Measurements from ENCODE around the gene KRTAP9-3.

DNA sequence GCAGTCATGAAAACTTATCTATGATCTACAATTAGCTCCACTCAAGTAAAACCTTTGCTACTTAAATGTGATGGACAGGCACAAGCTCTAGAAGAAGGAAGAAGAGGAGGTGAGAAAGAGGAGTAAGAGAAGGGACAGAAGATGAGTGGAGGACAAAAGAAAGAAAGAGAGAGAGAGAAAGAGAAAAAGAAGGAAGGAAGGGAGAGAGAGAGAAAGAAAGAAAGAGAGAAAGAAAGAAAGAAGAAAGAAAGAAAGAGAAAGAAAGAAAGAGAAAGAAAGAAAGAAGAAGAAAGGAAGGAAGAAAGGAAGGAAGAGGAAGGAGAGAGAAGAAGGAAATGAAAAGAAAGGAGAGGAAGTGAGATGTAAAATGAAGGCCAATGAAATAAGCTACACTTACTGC lies 2.2 kb upstream of the KRTAP9-3 start:
- TF ChIP-seq, protein P1, sequence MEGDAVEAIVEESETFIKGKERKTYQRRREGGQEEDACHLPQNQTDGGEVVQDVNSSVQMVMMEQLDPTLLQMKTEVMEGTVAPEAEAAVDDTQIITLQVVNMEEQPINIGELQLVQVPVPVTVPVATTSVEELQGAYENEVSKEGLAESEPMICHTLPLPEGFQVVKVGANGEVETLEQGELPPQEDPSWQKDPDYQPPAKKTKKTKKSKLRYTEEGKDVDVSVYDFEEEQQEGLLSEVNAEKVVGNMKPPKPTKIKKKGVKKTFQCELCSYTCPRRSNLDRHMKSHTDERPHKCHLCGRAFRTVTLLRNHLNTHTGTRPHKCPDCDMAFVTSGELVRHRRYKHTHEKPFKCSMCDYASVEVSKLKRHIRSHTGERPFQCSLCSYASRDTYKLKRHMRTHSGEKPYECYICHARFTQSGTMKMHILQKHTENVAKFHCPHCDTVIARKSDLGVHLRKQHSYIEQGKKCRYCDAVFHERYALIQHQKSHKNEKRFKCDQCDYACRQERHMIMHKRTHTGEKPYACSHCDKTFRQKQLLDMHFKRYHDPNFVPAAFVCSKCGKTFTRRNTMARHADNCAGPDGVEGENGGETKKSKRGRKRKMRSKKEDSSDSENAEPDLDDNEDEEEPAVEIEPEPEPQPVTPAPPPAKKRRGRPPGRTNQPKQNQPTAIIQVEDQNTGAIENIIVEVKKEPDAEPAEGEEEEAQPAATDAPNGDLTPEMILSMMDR (IDR thresholded peaks at IDR 0.05; ENCODE audit: extremely low read depth in 1 of 2, insufficient read depth in 1 of 2, low read depth in 1 of 2, low read length in 2 of 2): no peak
- no peak for TF ChIP-seq POLR2A (IDR thresholded peaks at IDR 0.05; ENCODE audit: low read depth, low read length)
- TF ChIP-seq MYC (IDR thresholded peaks at IDR 0.05; ENCODE audit: low read depth, low read length): no peak
- TF ChIP-seq EZH2 (IDR thresholded peaks at IDR 0.05; ENCODE audit: borderline replicate concordance, low read depth, low read length, severe bottlenecking): no peak
- TF ChIP-seq JUN (IDR thresholded peaks at IDR 0.05; ENCODE audit: borderline replicate concordance, insufficient read depth, insufficient read length, low read depth): no peak
